GM19468 (cell line): ENCODE results near the gene NPL.

ENCODE experiments used
- ATAC-seq: cut with Tn5 transposase; IDR thresholded peaks from one replicate; pipeline ENCODE4 v1.9.1; 2021; ENCODE audit warnings: mild to moderate bottlenecking, moderate library complexity, moderate number of reproducible peaks; ENCODE audit not compliant: unreplicated experiment; ENCODE audit errors: extremely low read depth

The NPL gene

DNA sequence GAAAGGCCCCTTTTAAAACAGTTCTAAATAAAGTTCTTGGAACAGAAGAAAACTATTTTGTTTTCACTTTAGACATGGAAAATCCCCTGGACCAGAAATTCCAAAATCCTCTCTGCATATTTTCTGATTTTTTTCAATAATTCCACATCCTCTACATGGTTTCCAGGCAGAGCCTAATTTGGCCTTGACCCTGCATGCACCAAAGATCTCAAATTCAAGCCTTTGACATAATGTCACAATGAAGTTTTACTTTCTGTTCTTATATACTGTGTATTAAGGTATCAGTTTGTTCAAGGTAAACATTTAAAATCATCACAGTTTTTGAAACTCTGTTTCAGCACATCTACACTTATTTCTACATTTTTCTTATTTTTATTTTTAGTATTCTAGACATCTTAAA lies 12.2 kb upstream of the NPL start:
- no peak for ATAC-seq

DNA sequence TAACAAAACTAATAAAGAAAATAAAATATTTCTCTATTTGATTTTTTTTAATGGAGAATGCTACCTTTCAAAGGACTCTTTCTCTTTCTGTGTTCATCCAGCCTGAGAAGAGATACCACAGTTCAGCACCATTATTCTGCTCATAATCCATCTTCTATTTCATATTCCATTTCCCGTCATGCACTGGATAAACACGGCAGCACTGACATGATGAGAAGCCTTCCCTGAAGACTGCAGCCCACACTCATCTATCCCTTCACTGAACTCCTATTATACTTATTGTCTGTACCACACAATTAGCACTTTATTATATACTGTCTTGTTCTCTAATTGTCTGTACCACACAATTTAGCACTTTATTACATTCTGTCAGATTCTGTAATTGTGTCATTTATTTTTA lies 10.7 kb upstream of the NPL start:
- no peak for ATAC-seq

- ATAC-seq, result no peak
These were observed 10.0 kb upstream of the NPL start for GRCh38 chr1:182779530-182779929.

DNA sequence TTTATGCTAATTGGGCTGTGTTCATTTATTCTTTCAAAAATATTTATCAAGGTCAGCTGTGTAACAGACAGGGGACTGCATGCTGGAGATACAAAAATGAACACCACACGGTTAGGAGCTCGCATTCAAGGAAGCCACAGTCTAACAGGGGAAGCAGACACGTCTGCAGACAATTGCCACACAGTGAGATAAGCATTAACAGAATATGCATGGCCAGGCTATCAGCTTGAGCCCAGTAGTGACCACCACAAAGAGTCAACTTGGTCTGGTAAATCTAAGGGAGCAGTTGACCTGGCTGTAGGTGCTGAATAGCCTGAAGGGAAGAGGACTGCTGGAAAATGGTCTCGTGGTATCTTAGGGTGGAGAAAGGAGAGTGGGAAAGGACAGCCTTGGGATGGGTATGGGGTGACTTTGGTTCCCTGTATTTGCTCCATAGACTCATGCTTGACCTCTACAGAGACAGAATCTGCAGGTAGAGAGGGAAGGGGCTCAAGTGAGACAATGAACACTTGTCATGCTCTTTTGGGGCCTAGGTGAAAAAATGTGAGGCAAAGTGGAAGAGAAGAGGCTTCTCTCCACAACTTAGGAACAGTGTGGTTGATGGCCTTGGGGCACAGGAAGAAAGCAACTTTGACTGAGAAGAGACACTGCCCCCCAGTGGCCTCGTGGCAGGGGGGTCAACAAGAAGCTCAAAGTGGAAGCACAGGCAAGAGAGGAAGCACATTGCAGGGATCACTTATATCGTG lies 7.6 kb upstream of the NPL start:
- peak; percentile 26 for ATAC-seq

DNA sequence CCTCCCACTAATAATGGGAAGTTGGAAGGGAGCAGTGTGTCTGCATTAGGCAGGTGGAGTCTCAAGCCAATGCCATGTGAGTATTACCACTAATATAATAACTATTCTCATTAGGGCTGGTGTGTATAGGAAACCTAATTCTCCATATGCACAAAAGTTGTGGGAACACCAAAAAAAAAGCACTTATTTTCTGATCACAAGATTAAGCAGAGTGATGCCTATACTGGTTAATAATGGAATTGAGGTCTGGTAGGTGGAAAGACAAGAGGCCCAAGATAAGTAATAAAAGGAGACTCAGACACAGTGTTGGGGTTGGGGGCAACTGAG lies 7.0 kb upstream of the NPL start:
- no peak for ATAC-seq

DNA sequence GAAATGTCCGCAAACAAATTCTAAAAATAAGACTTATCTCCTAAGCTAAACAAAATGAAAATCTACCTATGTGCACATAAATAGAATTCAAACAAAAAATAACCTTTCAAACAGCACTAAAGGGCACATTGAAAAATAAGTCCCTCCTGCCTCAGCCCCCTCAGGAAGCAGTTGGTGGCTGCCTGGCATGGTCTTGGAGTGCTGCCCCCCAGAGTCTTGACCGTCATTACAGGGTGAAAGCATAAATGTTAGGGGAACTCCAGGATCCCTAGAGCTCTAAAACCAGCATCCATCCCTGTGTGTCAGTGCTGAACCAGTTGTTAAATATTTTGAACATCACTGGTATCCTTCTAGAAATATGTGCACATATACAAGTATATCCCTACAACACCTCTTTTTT lies 6.5 kb upstream of the NPL start:
- ATAC-seq, result no peak

GRCh38 chr1:182784556-182785171 lies 4.9 kb upstream of the NPL start:
- no peak for ATAC-seq

- no peak for ATAC-seq
These were observed 4.4 kb upstream of the NPL start for GRCh38 chr1:182785181-182785580.

GRCh38 chr1:182786223-182786994 lies 3.2 kb upstream of the NPL start:
- no peak for ATAC-seq

- no peak for ATAC-seq
These were observed 2.6 kb upstream of the NPL start for GRCh38 chr1:182786995-182787324.

DNA sequence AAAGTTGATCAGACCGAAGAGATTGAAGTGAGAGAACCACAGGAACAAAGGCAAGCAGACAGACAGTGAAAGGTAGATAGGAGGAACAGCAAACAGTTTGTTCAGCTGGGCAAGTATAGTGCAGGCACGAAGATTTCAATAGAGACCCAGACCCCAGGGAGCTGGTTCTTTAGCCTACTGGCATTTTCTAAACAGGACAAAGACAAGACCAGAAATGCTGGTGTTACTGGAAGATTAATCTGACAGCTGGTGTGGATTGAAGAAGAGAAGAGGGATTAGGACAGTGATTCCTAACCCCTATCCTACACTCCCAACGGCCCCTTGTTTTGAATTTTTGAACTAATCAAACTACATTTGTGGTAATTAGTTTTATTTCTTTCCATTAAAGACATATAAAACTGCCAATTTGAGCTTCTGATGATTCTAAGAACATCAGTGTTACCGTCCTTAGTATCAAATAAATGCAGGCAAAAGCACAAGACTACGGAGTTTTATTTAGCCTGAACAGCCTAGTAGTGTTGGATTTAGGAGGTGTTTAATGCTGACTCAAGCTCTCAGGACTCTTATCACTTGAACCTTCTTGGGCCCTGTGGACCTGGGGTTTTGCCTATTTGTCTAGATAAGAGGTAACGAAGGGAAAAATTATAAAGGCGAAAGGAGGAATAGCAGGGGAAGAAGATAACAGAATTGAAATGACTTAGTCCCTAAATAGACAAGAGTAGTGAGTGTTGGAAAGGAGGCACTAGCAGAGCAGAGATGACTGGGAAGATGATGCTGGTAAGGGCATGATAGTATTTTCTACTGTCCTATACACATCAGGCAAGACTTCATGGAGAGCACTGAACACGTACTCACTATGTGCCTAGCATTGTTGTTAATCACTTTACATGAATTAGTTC lies 2.0 kb downstream of the NPL start:
- no peak for ATAC-seq

DNA sequence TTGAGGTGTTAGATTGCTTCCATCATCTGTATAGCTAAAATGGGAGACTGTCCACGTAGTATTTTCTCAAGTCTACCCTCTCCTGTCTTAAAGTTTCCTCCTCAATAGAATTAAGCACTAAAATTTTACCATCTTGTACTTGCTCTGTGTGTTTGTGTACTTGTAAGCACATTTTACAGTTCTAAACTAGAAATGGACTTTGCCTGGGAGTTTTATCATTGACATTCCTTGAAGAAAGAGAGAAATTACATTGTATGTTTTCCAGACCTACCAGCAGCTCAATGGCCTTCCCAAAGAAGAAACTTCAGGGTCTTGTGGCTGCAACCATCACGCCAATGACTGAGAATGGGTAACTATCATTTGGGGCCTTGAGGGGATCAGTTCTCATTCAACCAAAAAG lies 4.5 kb downstream of the NPL start:
- ATAC-seq, result no peak

GRCh38 chr1:182794676-182795201 lies 5.2 kb downstream of the NPL start:
- no peak for ATAC-seq

DNA sequence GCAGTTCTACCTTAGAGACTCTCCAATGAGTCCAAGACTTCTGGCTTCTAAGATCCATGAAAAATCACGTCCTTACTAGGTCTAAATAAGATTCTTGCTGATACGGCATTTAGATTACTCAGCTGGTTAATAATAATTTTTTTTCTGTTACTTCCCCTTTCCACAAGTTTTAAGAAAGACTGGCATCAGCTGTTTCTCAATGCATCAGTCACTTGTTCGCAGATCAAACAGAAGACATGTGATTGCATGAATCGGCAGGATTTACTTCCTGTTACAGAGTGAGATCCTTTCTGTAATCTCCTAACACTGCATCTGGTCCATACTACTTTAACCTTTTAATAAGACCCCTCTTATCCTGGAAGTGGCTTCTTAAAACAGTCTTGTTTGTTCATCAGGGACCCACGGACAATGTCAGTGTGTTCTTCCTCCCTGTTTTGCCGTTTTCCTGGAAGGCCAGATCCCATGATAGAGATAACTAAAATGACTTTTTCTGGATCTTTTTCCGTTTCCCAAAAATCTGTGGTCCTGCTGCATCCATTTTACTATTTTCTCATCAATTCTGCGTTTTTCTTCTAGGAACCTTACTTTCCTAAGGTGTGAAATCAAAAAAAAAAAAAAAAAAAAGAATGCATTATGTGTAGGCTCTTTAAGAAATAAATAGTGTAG lies 6.1 kb downstream of the NPL start:
- ATAC-seq, result no peak

DNA sequence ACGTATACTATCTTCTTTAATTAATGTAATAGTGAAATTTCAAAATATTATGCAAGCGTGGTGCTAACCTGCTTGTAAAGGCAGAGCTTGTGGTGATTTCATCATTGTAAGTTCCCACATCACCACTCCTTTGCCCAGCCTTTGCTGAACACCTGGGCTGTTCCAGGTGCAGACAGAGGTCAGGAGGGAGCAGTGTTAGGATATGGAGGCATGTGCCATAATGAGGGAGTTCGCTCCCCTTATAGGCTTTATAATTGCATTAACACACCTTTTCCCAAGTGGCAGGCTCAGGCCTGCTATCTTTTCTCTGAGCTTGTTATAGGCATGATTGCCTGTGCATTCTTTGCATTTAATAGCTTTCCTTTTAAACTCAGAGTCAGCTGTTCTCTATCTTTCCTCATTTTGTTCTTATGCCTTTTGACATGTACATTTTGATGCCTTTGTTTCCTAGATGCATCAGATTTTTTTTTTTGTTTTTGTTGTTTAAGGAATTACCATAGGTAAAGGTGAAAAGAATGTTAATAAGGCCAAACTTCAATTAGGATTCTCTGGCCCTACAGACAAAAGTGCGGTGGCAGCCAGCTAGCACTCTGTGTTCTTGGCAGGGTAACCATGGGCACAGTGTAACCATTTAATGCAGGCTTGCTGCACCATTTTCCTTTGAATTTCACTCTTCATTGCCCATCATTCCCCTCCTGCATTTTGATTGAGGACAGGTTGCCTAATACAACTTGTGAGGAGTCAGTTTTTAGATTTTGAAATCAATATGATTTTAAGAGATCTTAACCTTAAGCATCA lies 12.6 kb downstream of the NPL start:
- no peak for ATAC-seq

GRCh38 chr1:182803846-182804245 lies 14.3 kb downstream of the NPL start:
- no peak for ATAC-seq

DNA sequence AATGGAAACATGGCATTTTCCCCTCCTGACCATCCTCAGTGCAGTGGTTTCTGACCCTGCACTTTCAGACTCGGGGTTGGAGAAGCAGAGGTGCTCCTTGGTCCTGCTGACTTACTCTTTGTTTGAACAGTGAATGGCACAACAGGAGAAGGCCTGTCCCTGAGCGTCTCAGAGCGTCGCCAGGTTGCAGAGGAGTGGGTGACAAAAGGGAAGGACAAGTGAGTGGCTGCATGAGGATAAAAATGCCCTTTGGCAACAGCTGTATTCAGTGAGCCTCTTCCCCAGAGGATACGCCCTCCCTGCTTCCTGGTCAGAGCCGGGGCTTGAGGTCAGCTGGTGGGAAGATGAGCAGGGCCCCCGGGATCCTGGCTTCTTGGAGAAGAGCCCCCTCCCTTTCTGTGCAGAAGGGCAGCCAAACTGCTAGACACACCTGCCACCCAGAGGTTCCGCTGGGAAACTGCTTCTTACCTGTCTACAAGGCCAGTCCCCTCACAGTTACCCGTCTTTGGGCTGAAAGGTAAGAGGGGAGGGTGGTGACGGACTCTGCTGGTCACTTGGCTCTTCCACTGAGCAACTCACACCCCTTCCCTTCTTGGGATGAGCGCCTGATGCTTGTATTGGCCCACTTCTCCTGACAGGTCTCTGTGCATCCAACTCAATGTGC lies 16.6 kb downstream of the NPL start:
- ATAC-seq, result no peak

DNA sequence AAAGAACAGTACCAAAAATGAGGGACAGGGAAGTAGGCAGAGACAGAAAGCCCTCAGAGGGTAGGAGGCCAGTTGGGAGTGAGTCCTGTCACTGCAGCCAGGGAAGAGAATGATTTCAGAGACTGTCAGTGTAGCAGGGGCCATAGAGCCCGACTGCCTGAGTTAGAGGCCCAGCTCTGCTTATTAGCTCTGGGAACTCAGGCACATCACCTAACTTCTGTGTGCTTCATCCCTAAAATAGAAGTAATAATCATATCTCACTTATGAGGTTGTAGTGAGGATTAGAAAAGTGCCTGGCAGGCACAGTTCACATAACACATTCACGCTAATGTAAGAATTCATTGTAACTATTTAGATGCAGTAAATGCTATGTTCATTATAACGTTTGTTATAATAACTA lies 18.3 kb downstream of the NPL start:
- ATAC-seq, result no peak
